Central memory CD8-positive, alpha-beta T cell (primary cell): Measurements from ENCODE around the gene EXO5.
A peak's percentile ranks its signal among the peaks of the same experiment; 100 is the strongest.
"Not testable (repeated sequence)": the region's sequence is repeated elsewhere in the genome, so short reads cannot be mapped to it uniquely, and the experiment has no call there.

Experiments used
- ATAC-seq: fragments of 150-1000 bp; cut with Tn5 transposase; replicated peaks from 2 replicates; pipeline ENCODE4 v1.10.0; 2022; ENCODE audit warnings: mild to moderate bottlenecking, moderate FRiP score, moderate number of reproducible peaks; ENCODE audit not compliant: poor library complexity, severe bottlenecking; ENCODE audit errors: extremely low read depth
- DNase-seq, 2 donors: peaks; one replicate each; pipeline ENCODE4 v3.0.0; 2021; ENCODE audit warnings: low spot score in 2 of 2
- H3K27ac Mint-ChIP-seq: one replicate; pipeline ENCODE4 v1.8.0; 2022; ENCODE audit warnings: low read depth, mild to moderate bottlenecking, moderate library complexity, mixed read lengths
- H3K27me3 Mint-ChIP-seq: one replicate; pipeline ENCODE4 v1.8.0; 2022; ENCODE audit warnings: mixed read lengths
- H3K36me3 Mint-ChIP-seq: one replicate; pipeline ENCODE4 v1.8.0; 2022; ENCODE audit warnings: mild to moderate bottlenecking, moderate library complexity, mixed read lengths; ENCODE audit not compliant: insufficient read depth
- H3K4me1 Mint-ChIP-seq: one replicate; pipeline ENCODE4 v1.8.0; 2022; ENCODE audit warnings: mixed read lengths
- H3K4me3 Mint-ChIP-seq: one replicate; pipeline ENCODE4 v1.8.0; 2022; ENCODE audit warnings: mild to moderate bottlenecking, moderate library complexity, mixed read lengths
- H3K9me3 Mint-ChIP-seq: one replicate; pipeline ENCODE4 v1.8.0; 2022; ENCODE audit warnings: mixed read lengths

The EXO5 gene

DNA sequence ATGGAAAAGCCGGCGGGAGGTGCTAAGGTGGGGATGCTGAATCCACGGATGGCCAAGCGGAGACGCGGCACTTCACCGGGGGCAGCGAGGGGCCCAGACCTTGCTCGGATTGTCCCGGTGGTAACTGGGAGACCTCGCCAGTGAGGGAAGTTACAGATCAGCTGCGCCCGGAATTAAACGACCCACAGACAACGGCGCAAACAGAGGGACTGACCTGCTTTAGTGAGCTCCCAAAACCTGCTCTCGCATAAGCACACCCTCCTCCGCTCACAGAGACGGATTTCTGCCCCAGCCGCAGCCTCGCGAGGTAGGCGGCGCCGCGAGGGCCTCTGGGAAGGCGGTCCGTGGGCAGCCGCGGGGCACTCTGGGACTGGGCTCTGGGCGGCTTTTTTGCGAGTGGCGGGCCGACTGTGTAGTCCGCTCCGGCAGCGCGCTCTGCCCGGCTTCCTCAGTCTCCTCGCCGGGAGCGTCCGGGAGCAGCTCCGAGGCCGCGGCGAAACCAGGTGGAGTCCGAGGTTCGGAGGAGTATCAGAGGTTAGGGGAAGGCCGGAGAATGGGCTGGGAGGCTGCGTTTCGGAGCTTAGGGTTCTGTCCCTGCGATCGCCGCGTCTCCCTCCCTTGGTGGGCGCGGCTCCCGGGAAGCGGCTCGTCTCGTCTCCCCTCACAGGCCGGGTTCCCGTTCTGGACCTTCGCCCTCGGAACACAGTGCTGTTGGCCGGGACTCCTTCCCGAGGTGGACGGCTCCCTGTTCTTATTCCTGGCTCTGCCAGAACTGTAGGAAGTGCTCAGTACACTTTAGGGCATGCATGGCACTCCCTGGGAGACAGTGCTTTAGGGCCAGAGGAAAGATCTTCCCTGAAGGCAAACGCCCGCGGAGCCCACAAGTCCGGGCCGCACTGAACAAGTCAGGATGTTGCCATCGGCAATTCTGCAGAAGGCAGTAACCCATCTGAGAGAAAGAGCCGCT lies at the start of gene EXO5:
TSS of gene EXO5 (plus strand) at position 393 of the 967 bp plus-strand sequence. CDS start 5,778 bp downstream, outside the sequence.
- peaks cover 5% of the 10 kb centered on the region for H3K36me3 Mint-ChIP-seq
- peak; percentile 60 to 63 for DNase-seq
- H3K4me1 Mint-ChIP-seq: peaks cover 10% of the 10 kb centered on the region
- peak; percentile 97 for ATAC-seq
- H3K4me3 Mint-ChIP-seq: peak within 1 kb of the TSS; percentile 89
- peaks cover 15% of the 10 kb centered on the region for H3K9me3 Mint-ChIP-seq
- H3K27ac Mint-ChIP-seq: peak within 1 kb of the TSS; percentile 82
- no peaks in the 10 kb centered on the region for H3K27me3 Mint-ChIP-seq

- H3K9me3 Mint-ChIP-seq: peaks cover 47% of the 10 kb centered on the region
- H3K27ac Mint-ChIP-seq: no peak overlapping the region
- H3K4me3 Mint-ChIP-seq: no peak overlapping the region
- H3K4me1 Mint-ChIP-seq: no peaks in the 10 kb centered on the region
- DNase-seq: no peak
- peaks cover 13% of the 10 kb centered on the region for H3K36me3 Mint-ChIP-seq
- ATAC-seq: no peak
- no peaks in the 10 kb centered on the region for H3K27me3 Mint-ChIP-seq
Measured at GRCh38 chr1:40462956-40463590, 45.5 kb upstream of the EXO5 start.

GRCh38 chr1:40469327-40469726 lies 39.2 kb upstream of the EXO5 start:
- H3K4me3 Mint-ChIP-seq: no peak overlapping the region
- H3K27me3 Mint-ChIP-seq: no peaks in the 10 kb centered on the region
- DNase-seq (no peak), ATAC-seq (no peak)
- H3K36me3 Mint-ChIP-seq: peaks cover 3% of the 10 kb centered on the region
- H3K4me1 Mint-ChIP-seq: no peaks in the 10 kb centered on the region
- peaks cover 56% of the 10 kb centered on the region for H3K9me3 Mint-ChIP-seq
- H3K27ac Mint-ChIP-seq: no peak overlapping the region

GRCh38 chr1:40475268-40475667 lies 33.3 kb upstream of the EXO5 start:
- Mint-ChIP-seq H3K4me1 (peaks cover 28% of the 10 kb centered on the region), H3K4me3 (no peak overlapping the region), H3K27me3 (no peaks in the 10 kb centered on the region), H3K36me3 (peaks cover 5% of the 10 kb centered on the region), H3K9me3 (peaks cover 27% of the 10 kb centered on the region), H3K27ac (no peak overlapping the region)
- DNase-seq: no peak
- no peak for ATAC-seq

- Mint-ChIP-seq H3K9me3 (peaks cover 22% of the 10 kb centered on the region), H3K4me1 (peaks cover 28% of the 10 kb centered on the region), H3K36me3 (peaks cover 6% of the 10 kb centered on the region), H3K27me3 (no peaks in the 10 kb centered on the region), H3K4me3 (peak within 1 kb of the TSS; percentile 85), H3K27ac (peak within 1 kb of the TSS; percentile 68)
- DNase-seq: peak; percentile 37 to 53
- ATAC-seq: peak; percentile 97
Measured at GRCh38 chr1:40476924-40477677, 31.5 kb upstream of the EXO5 start, which contains the start of gene ZFP69. ZFP69 (plus strand) TSS chr1:40477290; CDS start chr1:40479362, 2,072 bp downstream.

DNA sequence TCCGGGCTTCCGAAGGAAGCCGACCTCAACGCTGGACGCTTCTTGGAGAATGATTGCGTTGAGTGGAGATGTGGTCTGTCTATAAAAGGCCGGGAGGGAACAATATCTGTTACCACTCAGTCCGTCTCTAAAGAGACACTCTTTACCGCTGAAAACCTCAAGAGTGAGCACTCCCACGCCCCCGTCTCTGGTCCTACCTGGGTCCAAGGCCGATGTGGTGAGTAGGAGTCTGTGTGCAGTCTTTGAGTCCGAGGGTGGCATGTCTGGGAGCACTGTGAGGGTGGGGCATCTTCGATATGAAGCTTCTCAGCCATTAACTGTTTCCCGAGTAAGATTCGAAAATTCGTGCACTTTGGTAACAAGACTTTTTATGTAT lies 30.9 kb upstream of the EXO5 start:
- H3K4me3 Mint-ChIP-seq: peak overlapping the region; percentile 77
- peaks cover 11% of the 10 kb centered on the region for H3K36me3 Mint-ChIP-seq
- no peaks in the 10 kb centered on the region for H3K27me3 Mint-ChIP-seq
- ATAC-seq (peak; percentile 25), DNase-seq (no peak)
- H3K27ac Mint-ChIP-seq: peak overlapping the region; percentile 9
- peaks cover 28% of the 10 kb centered on the region for H3K4me1 Mint-ChIP-seq
- peaks cover 19% of the 10 kb centered on the region for H3K9me3 Mint-ChIP-seq

GRCh38 chr1:40478276-40478675 lies 30.3 kb upstream of the EXO5 start:
- DNase-seq (no peak), ATAC-seq (no peak)
- Mint-ChIP-seq H3K27ac (peak overlapping the region; percentile 9), H3K4me1 (peaks cover 28% of the 10 kb centered on the region), H3K9me3 (peaks cover 13% of the 10 kb centered on the region), H3K27me3 (no peaks in the 10 kb centered on the region), H3K4me3 (peak overlapping the region; percentile 77), H3K36me3 (peaks cover 15% of the 10 kb centered on the region)

- H3K27ac Mint-ChIP-seq: peak overlapping the region; percentile 24
- peaks cover 6% of the 10 kb centered on the region for H3K9me3 Mint-ChIP-seq
- ATAC-seq: no peak
- H3K36me3 Mint-ChIP-seq: peaks cover 17% of the 10 kb centered on the region
- H3K27me3 Mint-ChIP-seq: no peaks in the 10 kb centered on the region
- no peak for DNase-seq
- H3K4me3 Mint-ChIP-seq: no peak overlapping the region
- peaks cover 28% of the 10 kb centered on the region for H3K4me1 Mint-ChIP-seq
Measured at GRCh38 chr1:40479156-40479555, 29.4 kb upstream of the EXO5 start.

DNA sequence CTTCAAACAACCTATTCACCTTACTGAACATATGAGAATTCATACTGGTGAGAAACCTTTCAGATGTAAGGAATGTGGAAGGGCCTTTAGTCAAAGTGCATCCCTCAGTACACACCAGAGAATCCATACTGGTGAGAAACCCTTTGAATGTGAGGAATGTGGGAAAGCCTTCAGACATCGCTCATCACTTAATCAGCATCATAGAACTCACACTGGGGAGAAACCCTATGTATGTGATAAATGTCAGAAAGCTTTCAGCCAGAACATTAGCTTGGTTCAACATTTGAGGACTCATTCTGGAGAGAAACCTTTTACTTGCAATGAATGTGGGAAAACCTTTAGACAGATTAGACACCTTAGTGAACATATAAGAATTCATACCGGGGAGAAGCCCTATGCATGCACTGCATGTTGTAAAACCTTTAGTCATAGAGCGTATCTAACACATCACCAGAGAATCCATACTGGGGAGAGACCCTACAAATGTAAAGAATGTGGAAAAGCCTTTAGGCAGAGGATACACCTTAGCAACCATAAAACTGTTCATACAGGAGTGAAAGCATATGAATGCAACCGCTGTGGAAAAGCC lies 13.2 kb upstream of the EXO5 start:
- ATAC-seq (no peak), DNase-seq (no peak)
- Mint-ChIP-seq H3K9me3 (peaks cover 31% of the 10 kb centered on the region), H3K27me3 (no peaks in the 10 kb centered on the region), H3K27ac (no peak overlapping the region), H3K4me1 (no peaks in the 10 kb centered on the region), H3K36me3 (peaks cover 16% of the 10 kb centered on the region), H3K4me3 (no peak overlapping the region)

- H3K27ac Mint-ChIP-seq, ATAC-seq, DNase-seq, H3K4me3 Mint-ChIP-seq, H3K27me3 Mint-ChIP-seq, H3K36me3 Mint-ChIP-seq, H3K4me1 Mint-ChIP-seq: not testable (repeated sequence)
- peaks cover 34% of the 10 kb centered on the region for H3K9me3 Mint-ChIP-seq
Measured at GRCh38 chr1:40502651-40503050, 5.9 kb upstream of the EXO5 start.

DNA sequence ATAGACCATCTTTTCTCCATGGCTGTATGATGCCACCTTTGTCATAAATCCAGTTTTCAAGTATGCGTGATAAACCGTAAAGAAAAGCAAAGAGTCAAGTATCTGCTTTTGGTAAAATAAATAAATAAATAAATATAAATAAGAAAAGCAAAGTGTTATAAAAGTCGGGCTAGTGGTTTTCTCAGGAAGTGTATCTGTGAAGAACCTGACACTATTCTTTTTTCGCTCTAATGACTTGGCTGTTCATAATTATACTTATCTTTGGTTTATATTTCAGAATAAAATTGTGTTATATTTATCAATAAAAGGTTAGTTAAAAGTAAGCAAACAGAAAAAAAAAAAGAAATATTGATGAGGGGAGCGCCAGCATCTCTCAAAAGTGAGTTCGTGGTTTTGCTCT lies 594 bp upstream of the EXO5 start:
- Mint-ChIP-seq H3K4me1 (peaks cover 10% of the 10 kb centered on the region), H3K27ac (peak overlapping the region; percentile 82), H3K4me3 (peak overlapping the region; percentile 89), H3K36me3 (peaks cover 7% of the 10 kb centered on the region), H3K27me3 (no peaks in the 10 kb centered on the region), H3K9me3 (peaks cover 17% of the 10 kb centered on the region)
- DNase-seq: no peak
- ATAC-seq: peak; percentile 20

- Mint-ChIP-seq H3K27ac (no peak overlapping the region), H3K36me3 (peaks cover 7% of the 10 kb centered on the region), H3K9me3 (peaks cover 16% of the 10 kb centered on the region)
Measured at GRCh38 chr1:40519517-40519916, 10.9 kb downstream of the EXO5 start.

More at GRCh38 chr1:40519517-40519916, 10.9 kb downstream of the EXO5 start:
- Mint-ChIP-seq H3K4me3 (no peak overlapping the region), H3K4me1 (no peaks in the 10 kb centered on the region), H3K27me3 (peaks cover 5% of the 10 kb centered on the region)
- ATAC-seq: no peak
- no peak for DNase-seq
